ENCODE data around the gene DDX6.

GRCh38 chr11:118838905-118839553 lies 48.1 kb upstream of the DDX6 start:
- TF ChIP-seq CTCF (IDR thresholded peaks at IDR 0.05 in 8 of 11, conservative IDR thresholded peaks at IDR 0.05 in 3 of 11), result no peak
- TF ChIP-seq POLR2A (IDR thresholded peaks at IDR 0.05), result no peak
- TF ChIP-seq POLR2AphosphoS5 (IDR thresholded peaks at IDR 0.05), result peak in 1 of 3 donors; percentile 27
